ENCODE data around the gene SPESP1. TPM values are rescaled to one million over a fixed set of nuclear protein-coding genes. Genes with fewer than 3 reads are reported as not detected.

SPESP1 gene
- total and polyA plus RNA-seq, 2 experiments from 2014 or later, result not detected

- Histone ChIP-seq H3K4me3 (no peak overlapping the region), H3K36me3 (ENCODE audit: insufficient read depth) (no peaks in the 10 kb centered on the region), H3K4me2 (no peak overlapping the region), H3K9me2 (ENCODE audit: insufficient read depth) (no peaks in the 10 kb centered on the region), H2AFZ (no peak overlapping the region), H3K4me1 (ENCODE audit: insufficient read depth) (peaks cover 10% of the 10 kb centered on the region), H3K27me3 (ENCODE audit: insufficient read depth) (no peaks in the 10 kb centered on the region), H3K79me2 (replicated peaks; ENCODE audit: insufficient read depth) (no peaks in the 10 kb centered on the region), H3F3A (replicated peaks; ENCODE audit: low read depth) (no peaks in the 10 kb centered on the region), H3K27ac (ENCODE audit: low read depth) (no peak overlapping the region), H4K20me1 (replicated peaks; ENCODE audit: insufficient read depth) (no peaks in the 10 kb centered on the region)
- DNase-seq (ENCODE audit: low spot score) (no peak), ATAC-seq (no peak)
- TF ChIP-seq ZNF331 (CRISPR knock-in tag; IDR thresholded peaks at IDR 0.05; ENCODE audit: low read depth) (no peak), JUNB (IDR thresholded peaks at IDR 0.05; ENCODE audit: unreplicated experiment) (no peak), ZNF114 (CRISPR knock-in tag; IDR thresholded peaks at IDR 0.05) (no peak), POLR2AphosphoS5 (IDR thresholded peaks at IDR 0.05; ENCODE audit: low read depth) (no peak), REST (IDR thresholded peaks at IDR 0.05; ENCODE audit: unreplicated experiment) (no peak), EZH2phosphoT487 (IDR thresholded peaks at IDR 0.05; ENCODE audit: unreplicated experiment) (no peak), CREB1 (CRISPR knock-in tag; IDR thresholded peaks at IDR 0.05; ENCODE audit: low read depth) (no peak), EZH2 (IDR thresholded peaks at IDR 0.05; ENCODE audit: low read depth, unreplicated experiment) (no peak), CTCF (conservative IDR thresholded peaks at IDR 0.05; ENCODE audit: low read depth in 2 of 2) (no peak), STAT1 (IDR thresholded peaks at IDR 0.05; ENCODE audit: unreplicated experiment) (no peak), NANOG (IDR thresholded peaks at IDR 0.05; ENCODE audit: borderline replicate concordance) (no peak)
- TF ChIP-seq, protein P1, sequence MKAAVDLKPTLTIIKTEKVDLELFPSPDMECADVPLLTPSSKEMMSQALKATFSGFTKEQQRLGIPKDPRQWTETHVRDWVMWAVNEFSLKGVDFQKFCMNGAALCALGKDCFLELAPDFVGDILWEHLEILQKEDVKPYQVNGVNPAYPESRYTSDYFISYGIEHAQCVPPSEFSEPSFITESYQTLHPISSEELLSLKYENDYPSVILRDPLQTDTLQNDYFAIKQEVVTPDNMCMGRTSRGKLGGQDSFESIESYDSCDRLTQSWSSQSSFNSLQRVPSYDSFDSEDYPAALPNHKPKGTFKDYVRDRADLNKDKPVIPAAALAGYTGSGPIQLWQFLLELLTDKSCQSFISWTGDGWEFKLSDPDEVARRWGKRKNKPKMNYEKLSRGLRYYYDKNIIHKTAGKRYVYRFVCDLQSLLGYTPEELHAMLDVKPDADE (IDR thresholded peaks at IDR 0.05), result no peak
- TF ChIP-seq, protein P2, sequence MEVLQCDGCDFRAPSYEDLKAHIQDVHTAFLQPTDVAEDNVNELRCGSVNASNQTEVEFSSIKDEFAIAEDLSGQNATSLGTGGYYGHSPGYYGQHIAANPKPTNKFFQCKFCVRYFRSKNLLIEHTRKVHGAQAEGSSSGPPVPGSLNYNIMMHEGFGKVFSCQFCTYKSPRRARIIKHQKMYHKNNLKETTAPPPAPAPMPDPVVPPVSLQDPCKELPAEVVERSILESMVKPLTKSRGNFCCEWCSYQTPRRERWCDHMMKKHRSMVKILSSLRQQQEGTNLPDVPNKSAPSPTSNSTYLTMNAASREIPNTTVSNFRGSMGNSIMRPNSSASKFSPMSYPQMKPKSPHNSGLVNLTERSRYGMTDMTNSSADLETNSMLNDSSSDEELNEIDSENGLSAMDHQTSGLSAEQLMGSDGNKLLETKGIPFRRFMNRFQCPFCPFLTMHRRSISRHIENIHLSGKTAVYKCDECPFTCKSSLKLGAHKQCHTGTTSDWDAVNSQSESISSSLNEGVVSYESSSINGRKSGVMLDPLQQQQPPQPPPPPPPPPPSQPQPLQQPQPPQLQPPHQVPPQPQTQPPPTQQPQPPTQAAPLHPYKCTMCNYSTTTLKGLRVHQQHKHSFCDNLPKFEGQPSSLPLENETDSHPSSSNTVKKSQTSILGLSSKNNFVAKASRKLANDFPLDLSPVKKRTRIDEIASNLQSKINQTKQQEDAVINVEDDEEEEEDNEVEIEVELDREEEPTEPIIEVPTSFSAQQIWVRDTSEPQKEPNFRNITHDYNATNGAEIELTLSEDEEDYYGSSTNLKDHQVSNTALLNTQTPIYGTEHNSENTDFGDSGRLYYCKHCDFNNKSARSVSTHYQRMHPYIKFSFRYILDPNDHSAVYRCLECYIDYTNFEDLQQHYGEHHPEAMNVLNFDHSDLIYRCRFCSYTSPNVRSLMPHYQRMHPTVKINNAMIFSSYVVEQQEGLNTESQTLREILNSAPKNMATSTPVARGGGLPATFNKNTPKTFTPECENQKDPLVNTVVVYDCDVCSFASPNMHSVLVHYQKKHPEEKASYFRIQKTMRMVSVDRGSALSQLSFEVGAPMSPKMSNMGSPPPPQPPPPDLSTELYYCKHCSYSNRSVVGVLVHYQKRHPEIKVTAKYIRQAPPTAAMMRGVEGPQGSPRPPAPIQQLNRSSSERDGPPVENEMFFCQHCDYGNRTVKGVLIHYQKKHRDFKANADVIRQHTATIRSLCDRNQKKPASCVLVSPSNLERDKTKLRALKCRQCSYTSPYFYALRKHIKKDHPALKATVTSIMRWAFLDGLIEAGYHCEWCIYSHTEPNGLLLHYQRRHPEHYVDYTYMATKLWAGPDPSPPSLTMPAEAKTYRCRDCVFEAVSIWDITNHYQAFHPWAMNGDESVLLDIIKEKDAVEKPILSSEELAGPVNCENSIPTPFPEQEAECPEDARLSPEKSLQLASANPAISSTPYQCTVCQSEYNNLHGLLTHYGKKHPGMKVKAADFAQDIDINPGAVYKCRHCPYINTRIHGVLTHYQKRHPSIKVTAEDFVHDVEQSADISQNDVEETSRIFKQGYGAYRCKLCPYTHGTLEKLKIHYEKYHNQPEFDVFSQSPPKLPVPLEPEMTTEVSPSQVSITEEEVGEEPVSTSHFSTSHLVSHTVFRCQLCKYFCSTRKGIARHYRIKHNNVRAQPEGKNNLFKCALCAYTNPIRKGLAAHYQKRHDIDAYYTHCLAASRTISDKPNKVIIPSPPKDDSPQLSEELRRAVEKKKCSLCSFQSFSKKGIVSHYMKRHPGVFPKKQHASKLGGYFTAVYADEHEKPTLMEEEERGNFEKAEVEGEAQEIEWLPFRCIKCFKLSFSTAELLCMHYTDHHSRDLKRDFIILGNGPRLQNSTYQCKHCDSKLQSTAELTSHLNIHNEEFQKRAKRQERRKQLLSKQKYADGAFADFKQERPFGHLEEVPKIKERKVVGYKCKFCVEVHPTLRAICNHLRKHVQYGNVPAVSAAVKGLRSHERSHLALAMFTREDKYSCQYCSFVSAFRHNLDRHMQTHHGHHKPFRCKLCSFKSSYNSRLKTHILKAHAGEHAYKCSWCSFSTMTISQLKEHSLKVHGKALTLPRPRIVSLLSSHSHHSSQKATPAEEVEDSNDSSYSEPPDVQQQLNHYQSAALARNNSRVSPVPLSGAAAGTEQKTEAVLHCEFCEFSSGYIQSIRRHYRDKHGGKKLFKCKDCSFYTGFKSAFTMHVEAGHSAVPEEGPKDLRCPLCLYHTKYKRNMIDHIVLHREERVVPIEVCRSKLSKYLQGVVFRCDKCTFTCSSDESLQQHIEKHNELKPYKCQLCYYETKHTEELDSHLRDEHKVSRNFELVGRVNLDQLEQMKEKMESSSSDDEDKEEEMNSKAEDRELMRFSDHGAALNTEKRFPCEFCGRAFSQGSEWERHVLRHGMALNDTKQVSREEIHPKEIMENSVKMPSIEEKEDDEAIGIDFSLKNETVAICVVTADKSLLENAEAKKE (CRISPR knock-in tag; IDR thresholded peaks at IDR 0.05), result no peak
- H3K9me3 Mint-ChIP-seq, result peaks cover 29% of the 10 kb centered on the region
- H3K36me3 Mint-ChIP-seq (ENCODE audit: low read depth), result peaks cover 19% of the 10 kb centered on the region
- peaks cover 15% of the 10 kb centered on the region for H3K4me1 Mint-ChIP-seq
- peaks cover 24% of the 10 kb centered on the region for H3K27me3 Mint-ChIP-seq (ENCODE audit: insufficient read depth, low read depth, poor library complexity)
- H3K27ac Mint-ChIP-seq, result no peak overlapping the region
- no peak overlapping the region for H3K4me3 Mint-ChIP-seq
Measured at GRCh38 chr15:68987676-68988075, 57.4 kb downstream of the SPESP1 start.

Data from GM23338 (cell line).